Measurements from ENCODE around the gene EPHA2.

GRCh38 chr1:16175610-16176553 lies 20.0 kb upstream of the EPHA2 start:
- peak in 1 of 7 experiments; percentile 1 for TF ChIP-seq CTCF (IDR thresholded peaks at IDR 0.05)
- TF ChIP-seq POLR2A (IDR thresholded peaks at IDR 0.05): peak in 1 of 3 donors; percentile 10

Data from body of pancreas (tissue), 4 donors.